ENCODE results near the gene SCPEP1.

GRCh38 chr17:57011491-57012015 lies 33.6 kb downstream of the SCPEP1 start:
- no peak for TF ChIP-seq BRCA1 (IDR thresholded peaks at IDR 0.05; ENCODE audit: low read depth, low read length)
- no peak for TF ChIP-seq EZH2 (IDR thresholded peaks at IDR 0.05; ENCODE audit: borderline replicate concordance, control insufficient read depth, low read depth, low read length)
- TF ChIP-seq REST (IDR thresholded peaks at IDR 0.05; ENCODE audit: low read depth, low read length): no peak
- TF ChIP-seq SMC3 (IDR thresholded peaks at IDR 0.05; ENCODE audit: borderline replicate concordance, low read length): no peak
- no peak for TF ChIP-seq MAX (IDR thresholded peaks at IDR 0.05; ENCODE audit: low read depth, low read length)
- no peak for TF ChIP-seq FOXK2 (IDR thresholded peaks at IDR 0.05)
- no peak for TF ChIP-seq E2F4 (IDR thresholded peaks at IDR 0.05; ENCODE audit: low read depth, low read length)
- no peak for TF ChIP-seq GABPA (IDR thresholded peaks at IDR 0.05; ENCODE audit: low read depth)
- no peak for TF ChIP-seq SMAD1 (IDR thresholded peaks at IDR 0.05; ENCODE audit: low read depth, partially characterized antibody)
